Subcutaneous adipose tissue (tissue), 4 donors: Measurements from ENCODE around the gene EFCC1. TPM values are rescaled to one million over a fixed set of nuclear protein-coding genes. Genes with fewer than 3 reads are reported as not detected.

Experiments used
- total RNA-seq, 4 donors: library from RNA; depleted of rRNA; stranded (reverse); fragments of >200 nt; gene quantifications; one replicate each; pipeline ENCODE4 v1.1.0, GENCODE V29; 2016
- TF ChIP-seq, protein P1 (sequence below): fragments of 450-650 bp; IDR thresholded peaks from one replicate; pipeline ENCODE4 v1.5.1; 2016; ENCODE audit warnings: low read depth, mild to moderate bottlenecking, control low read depth, antibody characterized with exemption, moderate library complexity

EFCC1 gene
- total RNA-seq, 4 donors from 2014 or later: 0.33 to 3.8 (median 0.72) TPM

DNA sequence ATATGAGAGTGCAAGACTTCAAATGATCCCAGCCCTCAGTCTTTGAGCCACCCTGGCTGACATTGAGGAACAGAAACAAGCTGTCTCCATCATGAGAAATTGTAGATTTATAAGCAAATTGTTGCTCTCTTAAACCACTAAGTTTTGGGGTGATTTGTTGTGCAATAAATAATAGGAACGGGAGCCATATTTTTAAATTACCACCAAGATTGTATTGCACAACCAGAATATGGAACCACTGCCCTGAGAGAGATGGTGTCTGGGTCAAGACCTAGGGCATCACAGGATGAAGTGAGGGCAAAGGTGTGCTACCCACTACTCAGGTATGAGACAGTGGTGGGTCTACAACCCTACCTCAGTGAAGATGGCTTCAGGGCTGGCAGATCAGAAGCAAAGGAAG is 4.9 kb upstream of the EFCC1 start:
- TF ChIP-seq, protein P1, sequence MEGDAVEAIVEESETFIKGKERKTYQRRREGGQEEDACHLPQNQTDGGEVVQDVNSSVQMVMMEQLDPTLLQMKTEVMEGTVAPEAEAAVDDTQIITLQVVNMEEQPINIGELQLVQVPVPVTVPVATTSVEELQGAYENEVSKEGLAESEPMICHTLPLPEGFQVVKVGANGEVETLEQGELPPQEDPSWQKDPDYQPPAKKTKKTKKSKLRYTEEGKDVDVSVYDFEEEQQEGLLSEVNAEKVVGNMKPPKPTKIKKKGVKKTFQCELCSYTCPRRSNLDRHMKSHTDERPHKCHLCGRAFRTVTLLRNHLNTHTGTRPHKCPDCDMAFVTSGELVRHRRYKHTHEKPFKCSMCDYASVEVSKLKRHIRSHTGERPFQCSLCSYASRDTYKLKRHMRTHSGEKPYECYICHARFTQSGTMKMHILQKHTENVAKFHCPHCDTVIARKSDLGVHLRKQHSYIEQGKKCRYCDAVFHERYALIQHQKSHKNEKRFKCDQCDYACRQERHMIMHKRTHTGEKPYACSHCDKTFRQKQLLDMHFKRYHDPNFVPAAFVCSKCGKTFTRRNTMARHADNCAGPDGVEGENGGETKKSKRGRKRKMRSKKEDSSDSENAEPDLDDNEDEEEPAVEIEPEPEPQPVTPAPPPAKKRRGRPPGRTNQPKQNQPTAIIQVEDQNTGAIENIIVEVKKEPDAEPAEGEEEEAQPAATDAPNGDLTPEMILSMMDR: no peak

DNA sequence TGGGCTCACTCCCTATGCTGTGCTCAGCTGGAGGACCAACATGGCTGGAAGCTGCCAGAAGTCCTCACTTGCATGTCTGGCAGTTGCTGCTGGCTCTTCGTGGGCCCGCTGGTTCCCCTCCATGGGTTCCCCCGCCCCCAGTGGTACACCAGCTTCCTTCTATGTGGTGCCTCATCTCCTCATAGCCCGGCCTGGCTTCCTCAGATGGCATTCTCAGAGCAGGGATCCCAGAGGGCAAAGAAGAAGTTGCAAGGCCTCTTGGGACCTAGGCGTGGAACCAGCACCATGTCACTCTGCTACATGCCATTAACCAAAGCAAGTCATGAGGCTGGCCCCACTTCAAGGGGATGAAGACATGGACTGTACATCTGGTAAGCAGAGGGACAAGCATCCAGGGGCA is 4.4 kb upstream of the EFCC1 start:
- TF ChIP-seq, protein P1: no peak

DNA sequence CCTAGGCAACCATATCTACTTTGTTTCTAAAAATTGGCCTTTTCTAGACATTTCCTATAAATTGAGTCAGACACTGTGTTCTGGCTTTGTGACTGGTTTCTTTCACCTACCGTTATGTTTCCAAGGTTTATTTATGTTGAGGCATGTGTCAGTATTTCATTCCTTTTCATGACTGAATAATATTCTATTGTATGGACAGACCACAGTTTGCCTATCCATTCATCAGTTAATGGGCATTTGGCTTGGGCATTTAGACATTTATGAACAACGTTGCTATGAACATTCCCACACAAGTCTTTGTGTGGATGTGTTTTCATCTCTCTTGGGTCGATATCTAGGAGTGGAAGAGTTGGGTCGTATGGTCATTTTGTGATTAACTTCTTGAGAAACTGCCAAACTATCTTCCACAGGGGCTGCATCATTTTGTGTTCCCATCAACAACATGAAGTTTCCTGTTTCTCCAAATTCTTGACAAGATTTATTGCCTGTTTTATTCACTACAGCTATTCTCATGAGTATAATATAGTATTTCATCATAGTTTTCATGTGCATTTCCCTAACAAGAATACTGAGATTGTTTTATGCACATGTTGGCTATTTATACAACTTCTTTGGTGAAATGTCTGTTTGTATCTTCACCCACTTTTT is 3.5 kb upstream of the EFCC1 start:
- TF ChIP-seq, protein P1: no peak

DNA sequence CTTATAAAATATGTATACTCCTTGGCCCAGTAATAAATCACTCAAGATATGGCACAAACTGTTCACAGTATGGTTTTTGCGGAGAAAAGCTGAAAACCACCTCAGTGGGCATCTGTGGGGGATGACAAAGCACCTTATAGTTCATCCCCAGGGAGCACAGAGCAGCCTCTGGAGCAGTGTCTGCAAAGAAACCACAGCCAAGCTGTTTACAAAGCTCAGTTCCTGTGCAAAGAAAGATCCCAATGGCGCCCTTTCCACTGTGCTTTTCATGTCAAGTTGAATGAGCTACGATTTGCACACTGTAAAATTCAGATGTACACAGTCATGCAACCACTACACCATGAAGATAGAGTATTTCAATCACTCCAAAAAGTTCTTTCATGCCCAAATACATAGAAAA is 2.5 kb upstream of the EFCC1 start:
- TF ChIP-seq, protein P1: no peak

DNA sequence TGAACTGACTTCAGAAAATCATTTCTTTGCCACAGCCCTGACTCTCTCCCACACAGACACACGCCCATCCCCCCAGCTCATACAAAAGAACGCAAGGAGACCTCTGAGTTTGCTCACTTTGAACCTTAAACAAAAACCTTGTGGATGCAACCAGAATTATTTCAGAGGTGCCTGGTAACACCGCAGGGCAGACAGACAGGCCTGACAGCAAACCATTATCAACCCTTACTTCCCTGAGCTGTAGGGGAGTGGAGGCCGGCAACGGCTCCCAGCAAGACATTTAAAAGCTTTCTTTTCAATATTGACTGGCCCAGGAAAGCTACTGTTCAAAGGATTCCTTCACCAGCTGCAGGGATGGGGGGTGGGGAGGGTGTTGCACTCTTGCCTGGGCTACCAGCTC is 2.0 kb upstream of the EFCC1 start:
- TF ChIP-seq, protein P1: no peak

DNA sequence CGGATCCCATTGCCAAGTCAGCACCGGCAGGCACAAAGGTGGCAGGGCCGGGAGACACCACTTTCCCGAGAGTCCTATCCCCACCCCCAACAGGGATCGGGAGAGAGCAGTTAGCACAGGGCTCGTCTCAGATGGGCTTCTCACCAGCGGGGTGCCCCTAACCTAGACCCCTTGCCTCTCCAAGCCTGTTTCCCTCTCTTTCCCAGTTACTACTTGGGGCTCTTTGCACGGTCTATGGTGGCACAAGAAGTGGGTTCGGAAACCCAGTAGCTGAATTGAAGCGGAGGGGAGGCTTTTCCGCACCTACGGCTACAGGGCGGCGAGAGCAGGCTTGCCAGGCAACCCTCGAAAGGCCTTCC is 383 bp upstream of the EFCC1 start:
- TF ChIP-seq, protein P1: no peak

DNA sequence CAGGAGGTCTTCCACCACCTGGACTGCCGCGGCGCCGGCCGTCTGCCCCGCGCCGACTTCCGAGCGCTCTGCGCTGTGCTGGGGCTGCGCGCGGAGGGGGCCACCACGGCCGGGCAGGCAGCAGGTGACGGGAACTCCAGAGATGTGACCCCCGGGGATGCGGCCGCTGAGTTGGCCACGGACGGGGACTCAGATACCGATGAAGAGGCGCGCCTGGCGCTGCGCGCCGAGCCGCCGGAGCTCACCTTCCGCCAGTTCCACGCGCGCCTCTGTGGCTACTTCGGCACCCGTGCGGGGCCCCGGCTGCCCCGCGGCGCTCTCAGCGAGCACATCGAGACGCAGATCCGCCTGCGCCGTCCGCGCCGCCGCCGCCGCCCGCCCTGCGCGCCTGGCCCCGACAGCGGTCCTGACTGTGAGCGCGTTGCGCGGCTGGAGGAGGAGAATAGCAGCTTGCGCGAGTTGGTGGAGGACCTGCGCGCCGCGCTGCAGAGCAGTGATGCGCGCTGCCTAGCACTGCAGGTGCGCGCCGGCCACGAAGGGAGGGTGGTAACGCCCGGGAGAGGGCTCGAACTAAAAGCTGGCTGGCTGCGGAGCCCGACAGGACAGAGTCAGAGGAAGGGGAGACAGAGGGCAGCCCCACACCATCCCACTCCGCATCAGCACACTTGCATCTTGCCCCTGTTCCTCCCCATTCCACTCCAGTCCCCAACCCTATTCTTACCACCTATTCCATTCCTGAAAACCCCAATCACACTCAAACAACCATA is 885 bp downstream of the EFCC1 start:
- TF ChIP-seq, protein P1: no peak
